ENCODE results near the gene SRPX. TPM values are rescaled to one million over a fixed set of nuclear protein-coding genes. Genes with fewer than 3 reads are reported as not detected.
A peak's percentile ranks its signal among the peaks of the same experiment; 100 is the strongest.

SRPX gene
- polyA plus RNA-seq, 1 donor: 18.9 TPM

GRCh38 chrX:38142610-38143009 lies 78.1 kb downstream of the SRPX start:
- H3K4me1 ChIP-seq (ENCODE audit: control insufficient read depth, insufficient read depth, low read length): no peaks in the 10 kb centered on the region
- no peaks in the 10 kb centered on the region for H3K27me3 ChIP-seq (ENCODE audit: control insufficient read depth, insufficient read depth, low read length)
- no peaks in the 10 kb centered on the region for H3K36me3 ChIP-seq (ENCODE audit: control insufficient read depth, insufficient read depth, low read length)
- no peak overlapping the region for H3K27ac ChIP-seq (ENCODE audit: low read length)
- DNase-seq: no peak
- no peaks in the 10 kb centered on the region for H3K9me3 ChIP-seq (ENCODE audit: control insufficient read depth, low read depth, low read length)
- WGBS (ENCODE audit: insufficient coverage, low lambda C conversion rate): no CpG with 5 or more reads among the region's 1 CpG
- H3K4me3 ChIP-seq (ENCODE audit: low read length): no peak overlapping the region

DNA sequence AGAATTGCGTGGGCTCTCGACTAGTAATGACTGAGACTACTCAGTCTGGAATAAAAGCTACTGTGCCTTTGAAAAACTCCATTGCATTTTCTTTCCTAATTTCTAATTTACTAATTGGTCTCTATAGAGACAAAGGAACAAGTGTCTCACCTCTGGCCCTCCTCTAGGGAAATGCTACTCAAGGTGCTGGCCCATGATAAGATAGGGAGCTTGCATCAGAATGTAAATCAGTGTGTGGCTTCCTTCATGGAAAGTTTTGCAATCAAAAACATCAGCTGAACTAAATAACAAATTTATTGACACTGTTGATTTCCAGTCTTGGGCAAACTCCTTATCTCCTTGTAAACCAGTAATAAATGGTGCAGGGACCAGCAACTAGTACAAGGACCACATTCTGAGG lies 81.8 kb downstream of the SRPX start:
- Histone ChIP-seq H3K27ac (ENCODE audit: low read length) (no peak overlapping the region), H3K27me3 (ENCODE audit: control insufficient read depth, insufficient read depth, low read length) (no peaks in the 10 kb centered on the region), H3K4me3 (ENCODE audit: low read length) (no peak overlapping the region), H3K36me3 (ENCODE audit: control insufficient read depth, insufficient read depth, low read length) (no peaks in the 10 kb centered on the region), H3K4me1 (ENCODE audit: control insufficient read depth, insufficient read depth, low read length) (no peaks in the 10 kb centered on the region), H3K9me3 (ENCODE audit: control insufficient read depth, low read depth, low read length) (no peaks in the 10 kb centered on the region)
- no CpG with 5 or more reads among the region's 2 CpGs for WGBS (ENCODE audit: insufficient coverage, low lambda C conversion rate)
- DNase-seq: peak in 1 of 2 donors; percentile 19

GRCh38 chrX:38138157-38138891 lies 82.3 kb downstream of the SRPX start:
- Histone ChIP-seq H3K4me1 (ENCODE audit: control insufficient read depth, insufficient read depth, low read length) (no peaks in the 10 kb centered on the region), H3K27me3 (ENCODE audit: control insufficient read depth, insufficient read depth, low read length) (no peaks in the 10 kb centered on the region), H3K4me3 (ENCODE audit: low read length) (no peak overlapping the region), H3K9me3 (ENCODE audit: control insufficient read depth, low read depth, low read length) (no peaks in the 10 kb centered on the region), H3K27ac (ENCODE audit: low read length) (no peak overlapping the region), H3K36me3 (ENCODE audit: control insufficient read depth, insufficient read depth, low read length) (no peaks in the 10 kb centered on the region)
- no peak for DNase-seq
- no CpG with 5 or more reads among the region's 2 CpGs for WGBS (ENCODE audit: insufficient coverage, low lambda C conversion rate)

DNA sequence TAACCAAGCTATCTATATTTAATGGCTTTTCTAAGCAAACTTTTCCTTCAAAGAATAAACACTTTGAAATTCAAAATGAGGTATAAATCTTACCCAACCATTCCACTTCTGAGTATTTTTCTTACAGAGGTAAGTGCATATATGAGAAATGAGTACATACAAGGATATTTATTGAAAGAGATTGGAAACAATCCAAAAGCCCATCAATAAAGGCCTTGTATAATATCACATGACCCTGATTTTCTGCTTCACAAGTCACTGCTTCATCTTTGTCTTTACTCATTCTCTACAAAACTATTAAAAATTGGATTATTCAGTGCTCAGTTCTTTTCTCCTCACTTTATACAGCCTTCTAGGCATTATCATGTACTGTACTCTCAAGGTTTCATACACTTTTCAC lies 91.3 kb downstream of the SRPX start:
- Histone ChIP-seq H3K36me3 (ENCODE audit: control insufficient read depth, insufficient read depth, low read length) (no peaks in the 10 kb centered on the region), H3K9me3 (ENCODE audit: control insufficient read depth, low read depth, low read length) (no peaks in the 10 kb centered on the region), H3K4me1 (ENCODE audit: control insufficient read depth, insufficient read depth, low read length) (no peaks in the 10 kb centered on the region), H3K4me3 (ENCODE audit: low read length) (no peak overlapping the region), H3K27me3 (ENCODE audit: control insufficient read depth, insufficient read depth, low read length) (no peaks in the 10 kb centered on the region), H3K27ac (ENCODE audit: low read length) (no peak overlapping the region)
- DNase-seq: no peak

DNA sequence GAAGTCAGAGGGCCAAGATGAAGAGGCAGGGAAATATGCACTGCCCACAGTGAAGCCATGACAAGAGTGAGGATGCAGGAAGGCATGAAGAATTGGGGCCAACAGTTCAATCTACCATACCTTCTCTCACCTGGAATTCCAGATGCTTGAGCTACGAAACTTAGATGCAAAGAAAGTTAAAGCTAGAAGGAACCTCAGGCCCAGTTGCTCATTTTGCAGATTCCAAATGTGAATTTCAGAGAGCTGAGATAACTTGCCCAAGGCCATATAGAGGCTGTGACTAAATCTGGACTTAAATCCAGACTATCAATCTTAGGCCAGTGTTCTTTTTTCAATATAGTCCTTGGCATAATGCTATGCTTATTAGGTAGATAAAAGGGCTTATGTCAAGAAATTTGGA lies 92.7 kb downstream of the SRPX start:
- no peaks in the 10 kb centered on the region for H3K4me1 ChIP-seq (ENCODE audit: control insufficient read depth, insufficient read depth, low read length)
- no CpG with 5 or more reads among the region's 1 CpG for WGBS (ENCODE audit: insufficient coverage, low lambda C conversion rate)
- H3K4me3 ChIP-seq (ENCODE audit: low read length): no peak overlapping the region
- no peaks in the 10 kb centered on the region for H3K9me3 ChIP-seq (ENCODE audit: control insufficient read depth, low read depth, low read length)
- H3K36me3 ChIP-seq (ENCODE audit: control insufficient read depth, insufficient read depth, low read length): no peaks in the 10 kb centered on the region
- DNase-seq: no peak
- no peaks in the 10 kb centered on the region for H3K27me3 ChIP-seq (ENCODE audit: control insufficient read depth, insufficient read depth, low read length)
- no peak overlapping the region for H3K27ac ChIP-seq (ENCODE audit: low read length)

GRCh38 chrX:38126179-38126578 lies 94.5 kb downstream of the SRPX start:
- H3K4me3 ChIP-seq (ENCODE audit: low read length): no peak overlapping the region
- WGBS (ENCODE audit: insufficient coverage, low lambda C conversion rate): no CpG with 5 or more reads among the region's 3 CpGs
- DNase-seq: no peak
- H3K4me1 ChIP-seq (ENCODE audit: control insufficient read depth, insufficient read depth, low read length): no peaks in the 10 kb centered on the region
- no peaks in the 10 kb centered on the region for H3K36me3 ChIP-seq (ENCODE audit: control insufficient read depth, insufficient read depth, low read length)
- no peaks in the 10 kb centered on the region for H3K9me3 ChIP-seq (ENCODE audit: control insufficient read depth, low read depth, low read length)
- H3K27me3 ChIP-seq (ENCODE audit: control insufficient read depth, insufficient read depth, low read length): no peaks in the 10 kb centered on the region
- H3K27ac ChIP-seq (ENCODE audit: low read length): no peak overlapping the region

DNA sequence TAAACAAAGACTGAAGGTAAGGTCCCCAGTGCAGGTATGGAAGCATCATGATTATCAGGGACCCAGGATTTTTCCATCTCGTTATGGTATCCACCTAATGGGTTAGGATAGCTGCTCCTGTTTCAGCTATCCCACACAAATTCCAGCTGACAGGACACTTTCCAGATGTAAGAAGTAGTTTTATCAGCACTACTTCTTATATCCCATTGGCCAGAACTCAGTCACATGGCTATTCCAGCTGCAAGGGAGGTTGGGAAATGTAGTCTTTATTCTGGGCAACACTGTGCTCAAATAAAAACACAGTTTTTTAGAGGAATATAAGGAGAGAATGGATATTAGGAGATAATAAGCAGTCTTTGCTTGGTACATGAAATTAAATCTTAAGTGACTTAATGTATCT lies 96.7 kb downstream of the SRPX start:
- H3K9me3 ChIP-seq (ENCODE audit: control insufficient read depth, low read depth, low read length): no peaks in the 10 kb centered on the region
- H3K27ac ChIP-seq (ENCODE audit: low read length): no peak overlapping the region
- no peaks in the 10 kb centered on the region for H3K27me3 ChIP-seq (ENCODE audit: control insufficient read depth, insufficient read depth, low read length)
- H3K4me1 ChIP-seq (ENCODE audit: control insufficient read depth, insufficient read depth, low read length): no peaks in the 10 kb centered on the region
- no CpG with 5 or more reads among the region's 1 CpG for WGBS (ENCODE audit: insufficient coverage, low lambda C conversion rate)
- H3K4me3 ChIP-seq (ENCODE audit: low read length): no peak overlapping the region
- H3K36me3 ChIP-seq (ENCODE audit: control insufficient read depth, insufficient read depth, low read length): no peaks in the 10 kb centered on the region
- no peak for DNase-seq

DNA sequence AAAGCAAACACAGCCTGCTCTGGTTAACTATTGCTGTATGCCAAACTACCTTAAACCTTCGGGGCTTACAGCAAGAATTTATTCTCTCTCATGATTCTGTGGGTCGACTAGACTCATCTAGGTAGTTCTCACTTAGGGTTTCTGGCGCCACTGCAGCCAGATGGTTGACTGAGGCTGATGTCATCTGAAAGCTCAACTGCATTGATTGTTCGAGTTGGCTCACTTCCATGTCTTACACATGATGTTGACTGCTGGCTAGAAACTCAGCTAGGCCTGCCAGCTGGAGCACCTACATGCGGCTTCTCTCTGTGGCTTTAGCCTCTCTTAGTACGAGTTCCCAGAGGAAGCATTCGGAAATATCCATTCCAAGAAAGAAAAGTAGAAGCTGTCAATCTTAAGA lies 103.2 kb downstream of the SRPX start:
- H3K4me3 ChIP-seq (ENCODE audit: low read length): no peak overlapping the region
- no peaks in the 10 kb centered on the region for H3K27me3 ChIP-seq (ENCODE audit: control insufficient read depth, insufficient read depth, low read length)
- no peak overlapping the region for H3K27ac ChIP-seq (ENCODE audit: low read length)
- whole genome bisulfite sequencing (ENCODE audit: insufficient coverage, low lambda C conversion rate): no CpG with 5 or more reads among the region's 7 CpGs
- no peaks in the 10 kb centered on the region for H3K9me3 ChIP-seq (ENCODE audit: control insufficient read depth, low read depth, low read length)
- no peaks in the 10 kb centered on the region for H3K36me3 ChIP-seq (ENCODE audit: control insufficient read depth, insufficient read depth, low read length)
- no peaks in the 10 kb centered on the region for H3K4me1 ChIP-seq (ENCODE audit: control insufficient read depth, insufficient read depth, low read length)
- DNase-seq: no peak

- DNase-seq: no peak
- Histone ChIP-seq H3K27ac (ENCODE audit: low read length) (no peak overlapping the region), H3K36me3 (ENCODE audit: control insufficient read depth, insufficient read depth, low read length) (no peaks in the 10 kb centered on the region), H3K9me3 (ENCODE audit: control insufficient read depth, low read depth, low read length) (no peaks in the 10 kb centered on the region), H3K27me3 (ENCODE audit: control insufficient read depth, insufficient read depth, low read length) (no peaks in the 10 kb centered on the region), H3K4me3 (ENCODE audit: low read length) (no peak overlapping the region), H3K4me1 (ENCODE audit: control insufficient read depth, insufficient read depth, low read length) (no peaks in the 10 kb centered on the region)
- no CpG with 5 or more reads among the region's 1 CpG for WGBS (ENCODE audit: insufficient coverage, low lambda C conversion rate)
Observed at GRCh38 chrX:38116706-38117105, 104.0 kb downstream of the SRPX start.

- peaks cover 7% of the 10 kb centered on the region for H3K4me1 ChIP-seq (ENCODE audit: control insufficient read depth, insufficient read depth, low read length)
- H3K27me3 ChIP-seq (ENCODE audit: control insufficient read depth, insufficient read depth, low read length): no peaks in the 10 kb centered on the region
- H3K27ac ChIP-seq (ENCODE audit: low read length): no peak overlapping the region
- no peaks in the 10 kb centered on the region for H3K9me3 ChIP-seq (ENCODE audit: control insufficient read depth, low read depth, low read length)
- peak in 1 of 2 donors; percentile 5 for DNase-seq
- no CpG with 5 or more reads among the region's 4 CpGs for WGBS (ENCODE audit: insufficient coverage, low lambda C conversion rate)
- H3K4me3 ChIP-seq (ENCODE audit: low read length): no peak overlapping the region
- H3K36me3 ChIP-seq (ENCODE audit: control insufficient read depth, insufficient read depth, low read length): no peaks in the 10 kb centered on the region
Observed at GRCh38 chrX:38112566-38112965, 108.1 kb downstream of the SRPX start.

DNA sequence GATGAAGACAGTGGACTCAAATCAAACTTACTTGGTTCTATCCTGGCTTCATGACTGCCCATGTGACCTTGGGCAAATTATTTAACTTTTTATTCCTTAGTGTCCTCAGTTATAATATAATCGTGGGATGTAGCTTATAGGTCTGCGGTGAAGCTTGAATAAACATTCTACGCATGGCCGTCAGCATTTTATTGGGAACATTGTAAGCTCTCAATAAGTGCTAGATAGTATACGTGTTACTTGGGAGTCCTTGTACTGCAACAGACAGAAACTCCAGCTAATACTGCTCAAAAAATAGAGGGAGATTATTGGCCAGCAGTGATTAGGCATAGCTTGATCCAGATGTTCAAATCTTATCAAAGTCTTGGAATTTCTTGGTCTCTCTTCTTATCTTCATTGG lies 109.5 kb downstream of the SRPX start:
- H3K36me3 ChIP-seq (ENCODE audit: control insufficient read depth, insufficient read depth, low read length): no peaks in the 10 kb centered on the region
- H3K27me3 ChIP-seq (ENCODE audit: control insufficient read depth, insufficient read depth, low read length): no peaks in the 10 kb centered on the region
- WGBS (ENCODE audit: insufficient coverage, low lambda C conversion rate): no CpG with 5 or more reads among the region's 5 CpGs
- H3K4me1 ChIP-seq (ENCODE audit: control insufficient read depth, insufficient read depth, low read length): peaks cover 16% of the 10 kb centered on the region
- no peak overlapping the region for H3K27ac ChIP-seq (ENCODE audit: low read length)
- H3K9me3 ChIP-seq (ENCODE audit: control insufficient read depth, low read depth, low read length): no peaks in the 10 kb centered on the region
- H3K4me3 ChIP-seq (ENCODE audit: low read length): no peak overlapping the region
- no peak for DNase-seq
